BE2C (cell line): ENCODE data around the gene INO80.

Source experiments
- DNase-seq: peaks from one replicate; pipeline ENCODE4 v3.0.0-alpha.2; 2020
- H3K27me3 ChIP-seq: fragments of 250-450 bp; sonication (Bioruptor Pico); 2 replicates; pipeline ENCODE4 v1.5.1; 2020; ENCODE audit warnings: mild to moderate bottlenecking
- H3K36me3 ChIP-seq: fragments of 250-450 bp; sonication (Bioruptor Pico); 2 replicates; pipeline ENCODE4 v1.5.1; 2020; ENCODE audit warnings: mild to moderate bottlenecking
- H3K4me1 ChIP-seq: fragments of 250-450 bp; sonication (Bioruptor Pico); 2 replicates; pipeline ENCODE4 v1.5.1; 2020
- H3K4me3 ChIP-seq: 2 replicates; pipeline ENCODE4 v1.5.1; 2011; ENCODE audit warnings: low read depth, low read length
- H3K9me3 ChIP-seq: fragments of 250-450 bp; sonication (Bioruptor Pico); 2 replicates; pipeline ENCODE4 v1.5.1; 2020
- CTCF ChIP-seq: IDR thresholded peaks from 2 replicates; pipeline ENCODE4 v1.5.1; 2012; ENCODE audit warnings: mild to moderate bottlenecking, low read depth, low read length

The INO80 gene

GRCh38 chr15:40981186-40981585 is 134.9 kb downstream of the INO80 start:
- H3K9me3 ChIP-seq, result no peaks in the 10 kb centered on the region
- no peaks in the 10 kb centered on the region for H3K27me3 ChIP-seq
- no peaks in the 10 kb centered on the region for H3K4me1 ChIP-seq
- no peak for DNase-seq
- peaks cover 95% of the 10 kb centered on the region for H3K36me3 ChIP-seq
- no peak for TF ChIP-seq CTCF
- H3K4me3 ChIP-seq, result no peak overlapping the region

DNA sequence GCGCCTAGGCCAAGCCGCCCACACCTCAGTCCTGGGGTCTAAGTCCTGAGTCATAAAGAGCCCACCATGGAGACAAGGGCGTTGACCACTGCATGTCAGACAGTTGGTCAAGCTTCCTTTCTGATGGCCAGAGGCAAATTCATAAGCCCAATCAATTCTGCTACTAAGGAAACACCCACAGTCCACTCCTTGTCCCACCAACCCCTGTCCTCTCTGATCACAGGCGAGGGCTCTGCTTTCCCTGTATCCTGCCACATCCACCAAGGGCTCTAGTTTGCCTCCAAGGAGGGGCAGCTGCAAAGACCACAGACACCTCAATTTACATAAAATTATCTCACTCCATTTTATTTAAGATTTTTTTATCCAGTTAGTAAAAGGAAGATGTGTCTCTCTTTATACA is 137.5 kb downstream of the INO80 start:
- no peaks in the 10 kb centered on the region for H3K27me3 ChIP-seq
- H3K36me3 ChIP-seq, result peaks cover 83% of the 10 kb centered on the region
- no peaks in the 10 kb centered on the region for H3K4me1 ChIP-seq
- no peak for TF ChIP-seq CTCF
- no peaks in the 10 kb centered on the region for H3K9me3 ChIP-seq
- no peak for DNase-seq
- no peak overlapping the region for H3K4me3 ChIP-seq

- Histone ChIP-seq H3K4me1 (no peaks in the 10 kb centered on the region), H3K27me3 (no peaks in the 10 kb centered on the region), H3K4me3 (no peak overlapping the region), H3K9me3 (no peaks in the 10 kb centered on the region), H3K36me3 (peaks cover 79% of the 10 kb centered on the region)
- no peak for DNase-seq
- no peak for TF ChIP-seq CTCF
These were observed 137.9 kb downstream of the INO80 start for GRCh38 chr15:40978141-40978540.

- Histone ChIP-seq H3K27me3 (no peaks in the 10 kb centered on the region), H3K36me3 (peaks cover 65% of the 10 kb centered on the region), H3K4me1 (no peaks in the 10 kb centered on the region), H3K4me3 (no peak overlapping the region), H3K9me3 (no peaks in the 10 kb centered on the region)
- no peak for TF ChIP-seq CTCF
- no peak for DNase-seq
These were observed 139.3 kb downstream of the INO80 start for GRCh38 chr15:40976819-40977218.

GRCh38 chr15:40974879-40975278 is 141.2 kb downstream of the INO80 start:
- Histone ChIP-seq H3K36me3 (peaks cover 47% of the 10 kb centered on the region), H3K4me3 (no peak overlapping the region), H3K9me3 (no peaks in the 10 kb centered on the region), H3K4me1 (no peaks in the 10 kb centered on the region), H3K27me3 (no peaks in the 10 kb centered on the region)
- DNase-seq, result no peak
- TF ChIP-seq CTCF, result no peak

DNA sequence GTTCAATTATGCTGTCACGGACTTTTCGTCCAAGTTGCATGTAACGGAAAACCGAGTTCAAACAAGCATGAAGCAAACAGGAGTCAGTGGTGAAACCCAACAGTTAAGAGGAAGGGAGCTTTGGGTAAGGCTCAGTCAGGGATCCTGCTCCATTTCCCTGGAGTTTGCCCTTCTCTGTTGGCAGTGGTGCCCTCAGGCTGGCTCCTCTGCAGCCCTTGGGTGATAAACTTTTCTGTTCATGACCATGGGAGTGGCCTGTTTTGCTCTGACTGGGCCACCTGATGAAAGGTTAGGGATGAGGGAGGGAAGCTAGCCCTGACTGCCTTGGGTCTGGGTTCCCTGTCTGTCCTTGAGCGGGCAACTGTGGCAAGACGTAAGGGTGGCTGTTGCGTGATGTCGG is 146.7 kb downstream of the INO80 start:
- H3K27me3 ChIP-seq, result no peaks in the 10 kb centered on the region
- no peak for TF ChIP-seq CTCF
- H3K4me1 ChIP-seq, result peaks cover 13% of the 10 kb centered on the region
- no peak overlapping the region for H3K4me3 ChIP-seq
- no peak for DNase-seq
- no peaks in the 10 kb centered on the region for H3K9me3 ChIP-seq
- H3K36me3 ChIP-seq, result peaks cover 3% of the 10 kb centered on the region
